Measurements from ENCODE around the gene TMEM30A.

Gene TMEM30A

GRCh38 chr6:75223428-75223827 is 61.2 kb downstream of the TMEM30A start:
- no peak for TF ChIP-seq CTCF (conservative IDR thresholded peaks at IDR 0.05; ENCODE audit: low read depth, low read length)
- no peak overlapping the region for H3K4me3 ChIP-seq (ENCODE audit: low read length)
- no peak for DNase-seq (ENCODE audit: low read depth)

GRCh38 chr6:75222261-75222660 is 62.3 kb downstream of the TMEM30A start:
- H3K4me3 ChIP-seq (ENCODE audit: low read length): no peak overlapping the region
- no peak for TF ChIP-seq CTCF (conservative IDR thresholded peaks at IDR 0.05; ENCODE audit: low read depth, low read length)
- DNase-seq (ENCODE audit: low read depth): no peak

DNA sequence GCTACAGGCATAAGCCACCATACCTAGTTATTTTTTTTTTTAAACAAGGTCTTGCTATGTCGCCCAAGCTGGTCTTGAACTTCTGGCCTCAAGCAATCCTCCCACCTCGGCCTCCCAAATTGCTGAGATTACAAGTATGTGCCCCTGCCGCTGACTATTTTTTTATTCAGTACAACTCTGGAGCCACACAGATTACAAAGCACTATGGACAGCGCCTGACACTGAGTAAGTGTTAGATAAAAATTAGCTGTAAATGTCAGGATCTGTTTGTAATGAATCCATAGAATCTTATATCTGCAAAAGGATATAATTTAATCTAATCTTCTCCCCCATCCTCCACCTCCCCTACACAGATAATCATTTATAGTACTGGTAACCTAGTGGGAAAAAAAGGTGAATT is 63.5 kb downstream of the TMEM30A start:
- H3K4me3 ChIP-seq (ENCODE audit: low read length): no peak overlapping the region
- no peak for TF ChIP-seq CTCF (conservative IDR thresholded peaks at IDR 0.05; ENCODE audit: low read depth, low read length)
- no peak for DNase-seq (ENCODE audit: low read depth)

GRCh38 chr6:75220357-75220756 is 64.2 kb downstream of the TMEM30A start:
- no peak overlapping the region for H3K4me3 ChIP-seq (ENCODE audit: low read length)
- DNase-seq (ENCODE audit: low read depth): no peak
- no peak for TF ChIP-seq CTCF (conservative IDR thresholded peaks at IDR 0.05; ENCODE audit: low read depth, low read length)

DNA sequence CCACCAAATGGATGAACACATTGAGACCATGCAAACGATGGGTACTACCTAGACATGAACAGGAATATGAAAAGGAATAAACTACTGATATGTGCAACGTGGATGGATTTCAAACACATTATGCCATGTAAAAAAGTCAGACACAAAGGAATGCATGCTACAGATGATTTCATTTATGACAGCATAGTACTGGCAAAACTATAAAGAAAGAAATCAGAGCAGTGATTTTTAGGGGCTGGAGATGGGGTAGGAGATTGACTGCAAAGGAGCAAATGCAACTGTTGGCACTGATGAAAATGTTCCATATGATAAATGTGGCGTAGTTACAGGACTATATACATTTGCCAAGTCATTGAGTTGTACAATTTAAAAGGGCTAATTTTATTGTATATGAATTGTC is 65.3 kb downstream of the TMEM30A start:
- no peak for TF ChIP-seq CTCF (conservative IDR thresholded peaks at IDR 0.05; ENCODE audit: low read depth, low read length)
- no peak for DNase-seq (ENCODE audit: low read depth)
- no peak overlapping the region for H3K4me3 ChIP-seq (ENCODE audit: low read length)

GRCh38 chr6:75217193-75217592 is 67.4 kb downstream of the TMEM30A start:
- DNase-seq (ENCODE audit: low read depth): no peak
- TF ChIP-seq CTCF (conservative IDR thresholded peaks at IDR 0.05; ENCODE audit: low read depth, low read length): no peak

GRCh38 chr6:75215291-75215690 is 69.3 kb downstream of the TMEM30A start:
- H3K4me3 ChIP-seq (ENCODE audit: low read length): no peak overlapping the region
- no peak for TF ChIP-seq CTCF (conservative IDR thresholded peaks at IDR 0.05; ENCODE audit: low read depth, low read length)
- DNase-seq (ENCODE audit: low read depth): no peak

More at GRCh38 chr6:75217193-75217592, 67.4 kb downstream of the TMEM30A start:
- H3K4me3 ChIP-seq (ENCODE audit: low read length): no peak overlapping the region

All from retinal pigment epithelial cell (primary cell).